HG03439 (cell line): ENCODE measurements around the gene C1orf210.

ENCODE experiments used
- ATAC-seq: cut with Tn5 transposase; IDR thresholded peaks from one replicate; pipeline ENCODE4 v1.9.1; 2021; ENCODE audit warnings: mild to moderate bottlenecking, moderate library complexity; ENCODE audit not compliant: unreplicated experiment

Gene C1orf210

GRCh38 chr1:43312663-43313515, 27.5 kb upstream of the C1orf210 start:
- ATAC-seq: no peak

DNA sequence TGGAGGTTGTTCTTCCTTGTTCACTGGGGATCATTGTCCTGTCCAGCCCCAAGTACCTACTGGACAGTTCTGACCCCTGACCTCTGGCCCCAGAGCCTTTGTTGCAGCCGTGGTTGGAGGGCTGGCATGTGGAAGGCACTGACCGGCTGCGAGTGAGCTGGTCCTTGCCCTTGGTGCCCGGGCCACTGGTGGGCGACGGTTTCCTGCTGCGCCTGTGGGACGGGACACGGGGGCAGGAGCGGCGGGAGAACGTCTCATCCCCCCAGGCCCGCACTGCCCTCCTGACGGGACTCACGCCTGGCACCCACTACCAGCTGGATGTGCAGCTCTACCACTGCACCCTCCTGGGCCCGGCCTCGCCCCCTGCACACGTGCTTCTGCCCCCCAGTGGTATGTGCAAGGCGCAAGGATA, 26.8 kb upstream of the C1orf210 start:
- ATAC-seq: no peak

GRCh38 chr1:43311521-43311920, 26.1 kb upstream of the C1orf210 start:
- ATAC-seq: no peak

- no peak for ATAC-seq
Measured at GRCh38 chr1:43309405-43310025, 24.1 kb upstream of the C1orf210 start.

GRCh38 chr1:43308635-43309404, 23.4 kb upstream of the C1orf210 start:
- no peak for ATAC-seq

- no peak for ATAC-seq
Measured at GRCh38 chr1:43307458-43308158, 22.2 kb upstream of the C1orf210 start.

DNA sequence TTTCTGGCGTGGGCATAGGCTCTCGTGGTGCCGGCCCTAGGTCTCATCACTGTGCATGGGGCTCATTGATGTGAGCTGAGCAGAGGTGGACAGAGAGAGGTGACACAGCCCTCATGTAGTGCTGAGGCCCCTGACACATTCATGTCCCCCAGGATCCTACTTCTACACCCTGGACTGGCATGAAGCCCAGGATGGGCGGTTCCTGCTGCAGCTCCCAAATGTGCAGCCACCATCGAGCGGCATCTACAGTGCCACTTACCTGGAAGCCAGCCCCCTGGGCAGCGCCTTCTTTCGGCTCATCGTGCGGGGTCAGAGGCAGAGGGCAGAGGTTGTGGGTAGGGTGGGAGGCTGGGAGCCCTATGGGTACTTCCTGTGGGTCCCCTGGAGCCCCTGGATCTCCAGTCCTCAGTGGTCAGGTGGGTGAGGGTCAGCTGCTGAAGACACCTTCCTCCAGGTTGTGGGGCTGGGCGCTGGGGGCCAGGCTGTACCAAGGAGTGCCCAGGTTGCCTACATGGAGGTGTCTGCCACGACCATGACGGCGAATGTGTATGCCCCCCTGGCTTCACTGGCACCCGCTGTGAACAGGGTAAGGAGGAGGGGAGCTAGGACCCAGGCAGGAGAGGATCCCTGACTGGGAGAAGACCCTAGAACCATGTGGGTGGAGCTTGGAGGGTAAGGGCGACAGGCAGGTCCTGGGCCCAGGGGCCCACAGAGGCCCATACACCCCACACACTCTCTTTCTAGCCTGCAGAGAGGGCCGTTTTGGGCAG, 21.5 kb upstream of the C1orf210 start:
- no peak for ATAC-seq

GRCh38 chr1:43305926-43306687, 20.7 kb upstream of the C1orf210 start:
- no peak for ATAC-seq

- no peak for ATAC-seq
Measured at GRCh38 chr1:43305461-43305860, 20.1 kb upstream of the C1orf210 start.

- ATAC-seq: no peak
Measured at GRCh38 chr1:43304771-43305300, 19.5 kb upstream of the C1orf210 start.

- no peak for ATAC-seq
Measured at GRCh38 chr1:43304314-43304681, 18.9 kb upstream of the C1orf210 start.

- ATAC-seq: no peak
Measured at GRCh38 chr1:43303471-43304313, 18.3 kb upstream of the C1orf210 start.

DNA sequence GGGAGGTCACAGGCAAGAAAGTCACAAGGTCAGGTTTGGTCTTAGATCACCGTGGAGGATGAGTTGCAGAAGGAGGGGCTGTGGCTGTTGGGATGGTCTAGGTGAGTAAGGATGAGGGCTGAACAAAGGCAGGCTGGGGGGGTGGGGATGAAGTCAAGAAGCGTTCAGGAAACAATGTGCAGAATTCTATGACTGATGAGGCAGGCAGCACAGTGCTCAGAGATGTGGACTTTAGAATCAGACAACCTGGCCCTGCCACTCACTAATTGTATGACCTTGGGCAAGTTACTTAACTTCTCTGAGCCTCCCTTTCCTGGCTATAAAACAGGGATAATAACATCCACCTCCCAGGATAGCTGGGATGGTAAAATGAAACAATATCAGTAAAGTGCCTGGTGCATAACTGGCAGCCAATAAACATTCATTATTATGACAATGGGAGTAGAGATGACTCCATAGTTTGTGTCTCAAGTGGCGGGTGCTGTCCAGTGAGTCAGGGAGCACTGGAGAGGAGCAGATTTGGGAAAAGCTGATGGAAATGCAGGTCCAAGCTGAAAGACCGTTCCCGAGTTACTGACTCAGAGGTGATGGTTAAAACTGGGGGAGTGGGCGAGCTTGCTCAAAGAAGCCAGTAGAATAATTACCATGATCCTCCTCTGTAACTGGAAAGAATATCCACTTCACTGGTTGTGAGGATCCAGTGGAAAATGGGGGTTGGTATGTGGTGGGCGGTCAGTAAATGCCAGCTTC, 17.5 kb upstream of the C1orf210 start:
- no peak for ATAC-seq

DNA sequence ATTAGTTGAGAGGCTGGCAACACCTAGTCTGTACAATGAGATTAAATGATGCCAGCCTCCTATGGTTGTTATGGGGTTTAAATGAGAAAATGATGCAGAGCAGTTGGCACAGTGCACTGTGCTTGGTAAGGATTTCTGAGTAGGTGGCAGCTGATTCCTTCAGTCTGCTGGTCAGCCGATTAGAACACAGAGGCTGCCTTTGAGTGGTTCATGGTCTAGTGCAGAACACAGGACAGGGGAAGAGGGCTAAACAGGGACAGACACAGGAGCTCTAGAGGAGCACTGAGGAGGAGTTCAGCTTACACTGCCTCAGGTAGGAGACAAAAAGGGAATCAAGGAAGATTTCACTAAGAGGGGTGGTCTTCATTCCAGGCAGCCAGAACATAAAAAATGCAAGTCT, 16.8 kb upstream of the C1orf210 start:
- no peak for ATAC-seq

DNA sequence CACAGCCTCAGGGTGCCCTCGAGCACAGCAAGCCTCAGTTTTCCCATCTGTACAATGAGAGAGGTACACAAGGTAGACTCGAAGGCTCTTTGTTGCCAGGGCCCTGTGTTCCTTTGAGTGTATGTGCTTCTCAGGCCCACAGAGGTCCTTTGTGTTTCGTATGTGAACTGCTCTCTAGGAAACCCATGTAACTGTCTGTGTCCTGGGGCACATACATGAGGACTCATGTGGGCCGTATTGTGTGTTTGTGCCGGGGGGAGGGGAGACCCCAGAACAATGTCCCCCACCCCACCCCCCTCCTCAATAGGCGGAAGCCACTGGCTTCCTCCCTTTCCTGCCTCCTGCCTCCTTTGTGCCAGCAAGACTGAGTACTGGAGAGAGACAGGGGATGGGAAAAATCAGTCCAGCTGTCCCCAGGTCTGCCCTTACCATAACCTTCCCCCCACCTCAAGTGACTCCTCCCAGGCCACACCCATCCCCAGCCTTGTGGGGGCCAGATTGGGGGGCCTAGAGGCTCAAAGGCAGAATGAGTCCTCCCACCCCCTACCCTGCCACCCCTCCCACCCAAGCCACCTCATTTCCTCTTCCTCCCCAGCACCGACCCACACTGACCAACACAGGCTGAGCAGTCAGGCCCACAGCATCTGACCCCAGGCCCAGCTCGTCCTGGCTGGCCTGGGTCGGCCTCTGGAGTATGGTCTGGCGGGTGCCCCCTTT, 15.2 kb upstream of the C1orf210 start, which contains the start of gene TIE1:
Gene TIE1, plus strand, starts transcription at position 605 of the 717 bp plus-strand sequence. Its CDS starts 90 bp downstream, at position 695.
- no peak for ATAC-seq

DNA sequence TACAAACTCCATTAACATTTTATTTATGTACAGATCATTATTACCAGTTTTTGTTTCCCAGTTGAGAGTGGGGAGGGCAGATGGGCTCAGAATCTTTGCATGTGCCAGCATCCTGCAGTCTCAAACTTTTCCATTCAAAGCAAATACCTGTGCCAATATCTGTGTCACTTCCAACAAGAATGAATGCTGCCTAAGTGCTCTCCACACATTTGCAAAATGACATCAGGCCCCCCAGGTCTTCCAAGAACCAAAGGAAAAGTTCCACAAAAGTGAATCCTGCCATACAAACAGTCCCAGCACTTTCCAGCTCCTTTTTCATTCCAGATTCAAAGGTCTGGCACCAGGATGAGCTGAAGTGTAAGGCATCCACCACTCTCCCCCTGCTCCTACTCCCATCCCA, 13.7 kb upstream of the C1orf210 start:
- ATAC-seq: no peak

DNA sequence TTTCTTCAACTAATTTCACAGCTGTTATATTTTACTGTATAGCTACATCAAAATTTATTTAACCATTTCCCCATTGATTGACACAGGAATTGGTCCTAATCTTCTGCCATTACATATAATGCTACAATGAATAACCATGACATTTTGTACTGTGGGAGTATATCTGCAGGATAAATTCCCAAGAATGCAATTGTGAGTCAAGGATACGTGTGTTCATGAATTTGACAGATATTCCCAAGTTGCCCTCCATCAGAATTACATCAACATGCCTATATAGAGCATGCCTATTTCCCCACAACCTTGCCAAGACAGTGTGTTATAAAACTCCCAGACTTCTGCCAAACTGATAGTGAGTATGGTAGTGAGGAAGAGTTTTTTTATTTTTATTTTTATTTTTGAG, 12.7 kb upstream of the C1orf210 start:
- ATAC-seq: no peak
